K562 treated with DMSO at 1 percent for 48 hours (cell line): Measurements from ENCODE around the gene TGM2. TPM values are rescaled to one million over a fixed set of nuclear protein-coding genes. Genes with fewer than 3 reads are reported as not detected.

ENCODE experiments used
- total RNA-seq: library from RNA; unstranded; fragments of 300-600 nt; gene quantifications from 2 replicates; pipeline ENCODE4 v1.2.3, GENCODE V29; 2022; ENCODE audit warnings: low replicate concordance; ENCODE audit errors: extremely low read depth

TGM2 gene
- total RNA-seq: 186 TPM in 1 of 2 replicates, not detected in the other

GRCh38 chr20:38165089-38165965, at the start of gene TGM2:
TGM2 (minus strand) TSS chr20:38165270; CDS start chr20:38165198, 72 bp downstream.

Other genes starting within 250 kb of the TGM2 start
- gene TTI1, start 131.8 kb downstream of the TGM2 start, total RNA-seq: not detected in 2 replicates
- gene RPRD1B, start 131.5 kb downstream of the TGM2 start, total RNA-seq: not detected in 2 replicates
- gene KIAA1755, start 95.5 kb upstream of the TGM2 start, total RNA-seq: not detected in 2 replicates
- gene BPI, start 138.9 kb upstream of the TGM2 start, total RNA-seq: not detected in 2 replicates
- gene LBP, start 181.2 kb upstream of the TGM2 start, total RNA-seq: not detected in 2 replicates